ENCODE results near the gene RSPH6A. TPM values are rescaled to one million over a fixed set of nuclear protein-coding genes. Genes with fewer than 3 reads are reported as not detected.

The RSPH6A gene
- total RNA-seq, 1 experiment from 2014 or later = not detected

- no peak overlapping the region for H3K4me3 ChIP-seq (ENCODE audit: low read length)
- H3K36me3 ChIP-seq (ENCODE audit: insufficient read depth, low read length) = no peaks in the 10 kb centered on the region
- H3K79me2 ChIP-seq (ENCODE audit: low read length) = no peaks in the 10 kb centered on the region
- peak overlapping the region; percentile 45; the same call in 1 of the 2 replicates for H3K9ac ChIP-seq (ENCODE audit: low read length)
- H2AFZ ChIP-seq (ENCODE audit: low read length) = no peak overlapping the region
- H4K20me1 ChIP-seq (ENCODE audit: insufficient read depth, low read depth, low read length) = 0 out of 2 replicates have a peak, but pooled peaks cover 4% of the 10 kb centered on the region
- H3K9me3 ChIP-seq (ENCODE audit: low read length) = no peaks in the 10 kb centered on the region
- peaks cover 24% of the 10 kb centered on the region for H3K4me1 ChIP-seq (ENCODE audit: low read length)
- peak overlapping the region; percentile 87 for H3K4me2 ChIP-seq (ENCODE audit: low read depth, low read length, poor library complexity, severe bottlenecking)
- DNase-seq = no peak
- H3K27ac ChIP-seq (ENCODE audit: low read length) = no peak overlapping the region
- H3K9me2 ChIP-seq (replicated peaks; ENCODE audit: insufficient read depth, low read length) = no peaks in the 10 kb centered on the region
- H3K27me3 ChIP-seq (ENCODE audit: low read length) = no peaks in the 10 kb centered on the region
These were observed 43.7 kb downstream of the RSPH6A start for GRCh38 chr19:45771311-45771933.

GRCh38 chr19:45770192-45771101 is 44.7 kb downstream of the RSPH6A start:
- Histone ChIP-seq H3K27ac (ENCODE audit: low read length) (peak overlapping the region; percentile 64), H3K9me2 (replicated peaks; ENCODE audit: insufficient read depth, low read length) (no peaks in the 10 kb centered on the region), H3K27me3 (ENCODE audit: low read length) (no peaks in the 10 kb centered on the region), H3K36me3 (ENCODE audit: insufficient read depth, low read length) (no peaks in the 10 kb centered on the region), H3K4me2 (ENCODE audit: low read depth, low read length, poor library complexity, severe bottlenecking) (peak overlapping the region; percentile 87), H3K9me3 (ENCODE audit: low read length) (no peaks in the 10 kb centered on the region), H3K4me1 (ENCODE audit: low read length) (peaks cover 24% of the 10 kb centered on the region), H3K79me2 (ENCODE audit: low read length) (no peaks in the 10 kb centered on the region), H4K20me1 (ENCODE audit: insufficient read depth, low read depth, low read length) (0 out of 2 replicates have a peak, but pooled peaks cover 4% of the 10 kb centered on the region), H3K9ac (ENCODE audit: low read length) (peak overlapping the region; percentile 70), H3K4me3 (ENCODE audit: low read length) (peak overlapping the region; percentile 62), H2AFZ (ENCODE audit: low read length) (no peak overlapping the region)
- DNase-seq = peak; percentile 99

GRCh38 chr19:45769821-45770191 is 45.3 kb downstream of the RSPH6A start:
- peak overlapping the region; percentile 70 for H3K9ac ChIP-seq (ENCODE audit: low read length)
- peak; percentile 70 for DNase-seq

GRCh38 chr19:45768984-45769782 is 45.9 kb downstream of the RSPH6A start, which contains the start of gene SIX5:
Gene SIX5, minus strand, starts transcription at chr19:45769252. Its CDS starts 408 bp downstream, at chr19:45768844.
- Histone ChIP-seq H3K9me2 (replicated peaks; ENCODE audit: insufficient read depth, low read length) (no peaks in the 10 kb centered on the region), H4K20me1 (ENCODE audit: insufficient read depth, low read depth, low read length) (0 out of 2 replicates have a peak, but pooled peaks cover 4% of the 10 kb centered on the region), H3K27me3 (ENCODE audit: low read length) (no peaks in the 10 kb centered on the region), H3K4me2 (ENCODE audit: low read depth, low read length, poor library complexity, severe bottlenecking) (peak within 1 kb of the TSS; percentile 100), H3K4me1 (ENCODE audit: low read length) (peaks cover 24% of the 10 kb centered on the region), H3K79me2 (ENCODE audit: low read length) (no peaks in the 10 kb centered on the region), H3K36me3 (ENCODE audit: insufficient read depth, low read length) (no peaks in the 10 kb centered on the region), H3K9me3 (ENCODE audit: low read length) (no peaks in the 10 kb centered on the region), H3K4me3 (ENCODE audit: low read length) (peak within 1 kb of the TSS; percentile 95), H3K9ac (ENCODE audit: low read length) (peak within 1 kb of the TSS; percentile 95), H2AFZ (ENCODE audit: low read length) (peak within 1 kb of the TSS; percentile 32; the same call in 1 of the 2 replicates), H3K27ac (ENCODE audit: low read length) (peak within 1 kb of the TSS; percentile 72)
- DNase-seq = peak; percentile 99

More at GRCh38 chr19:45769821-45770191, 45.3 kb downstream of the RSPH6A start:
- Histone ChIP-seq H3K4me3 (ENCODE audit: low read length) (peak overlapping the region; percentile 62), H3K4me1 (ENCODE audit: low read length) (peaks cover 24% of the 10 kb centered on the region), H3K27ac (ENCODE audit: low read length) (peak overlapping the region; percentile 64), H3K9me3 (ENCODE audit: low read length) (no peaks in the 10 kb centered on the region), H3K27me3 (ENCODE audit: low read length) (no peaks in the 10 kb centered on the region), H3K36me3 (ENCODE audit: insufficient read depth, low read length) (no peaks in the 10 kb centered on the region), H3K9me2 (replicated peaks; ENCODE audit: insufficient read depth, low read length) (no peaks in the 10 kb centered on the region), H3K4me2 (ENCODE audit: low read depth, low read length, poor library complexity, severe bottlenecking) (peak overlapping the region; percentile 87), H3K79me2 (ENCODE audit: low read length) (no peaks in the 10 kb centered on the region), H2AFZ (ENCODE audit: low read length) (no peak overlapping the region), H4K20me1 (ENCODE audit: insufficient read depth, low read depth, low read length) (0 out of 2 replicates have a peak, but pooled peaks cover 4% of the 10 kb centered on the region)

- H3K4me2 ChIP-seq (ENCODE audit: low read depth, low read length, poor library complexity, severe bottlenecking) = peak overlapping the region; percentile 100
- 0 out of 2 replicates have a peak, but pooled peaks cover 4% of the 10 kb centered on the region for H4K20me1 ChIP-seq (ENCODE audit: insufficient read depth, low read depth, low read length)
- H3K36me3 ChIP-seq (ENCODE audit: insufficient read depth, low read length) = no peaks in the 10 kb centered on the region
- peak overlapping the region; percentile 72 for H3K27ac ChIP-seq (ENCODE audit: low read length)
- no peaks in the 10 kb centered on the region for H3K9me2 ChIP-seq (replicated peaks; ENCODE audit: insufficient read depth, low read length)
- DNase-seq = peak; percentile 82
- H3K4me3 ChIP-seq (ENCODE audit: low read length) = peak overlapping the region; percentile 95
- H3K9me3 ChIP-seq (ENCODE audit: low read length) = no peaks in the 10 kb centered on the region
- H3K4me1 ChIP-seq (ENCODE audit: low read length) = peaks cover 24% of the 10 kb centered on the region
- H2AFZ ChIP-seq (ENCODE audit: low read length) = peak overlapping the region; percentile 32; the same call in 1 of the 2 replicates
- no peaks in the 10 kb centered on the region for H3K27me3 ChIP-seq (ENCODE audit: low read length)
- H3K9ac ChIP-seq (ENCODE audit: low read length) = peak overlapping the region; percentile 95
- H3K79me2 ChIP-seq (ENCODE audit: low read length) = no peaks in the 10 kb centered on the region
These were observed 46.5 kb downstream of the RSPH6A start for GRCh38 chr19:45768655-45768983.

GRCh38 chr19:45767881-45768654 is 47.0 kb downstream of the RSPH6A start:
- no peaks in the 10 kb centered on the region for H3K79me2 ChIP-seq (ENCODE audit: low read length)
- no peak overlapping the region for H3K27ac ChIP-seq (ENCODE audit: low read length)
- DNase-seq = no peak
- H3K4me2 ChIP-seq (ENCODE audit: low read depth, low read length, poor library complexity, severe bottlenecking) = peak overlapping the region; percentile 100
- H3K27me3 ChIP-seq (ENCODE audit: low read length) = no peaks in the 10 kb centered on the region
- peak overlapping the region; percentile 95 for H3K4me3 ChIP-seq (ENCODE audit: low read length)
- 0 out of 2 replicates have a peak, but pooled peaks cover 4% of the 10 kb centered on the region for H4K20me1 ChIP-seq (ENCODE audit: insufficient read depth, low read depth, low read length)
- no peaks in the 10 kb centered on the region for H3K36me3 ChIP-seq (ENCODE audit: insufficient read depth, low read length)
- H2AFZ ChIP-seq (ENCODE audit: low read length) = no peak overlapping the region
- H3K9me3 ChIP-seq (ENCODE audit: low read length) = no peaks in the 10 kb centered on the region
- H3K9me2 ChIP-seq (replicated peaks; ENCODE audit: insufficient read depth, low read length) = no peaks in the 10 kb centered on the region
- peak overlapping the region; percentile 95 for H3K9ac ChIP-seq (ENCODE audit: low read length)
- H3K4me1 ChIP-seq (ENCODE audit: low read length) = peaks cover 24% of the 10 kb centered on the region

GRCh38 chr19:45767410-45767880 is 47.7 kb downstream of the RSPH6A start:
- Histone ChIP-seq H3K9me2 (replicated peaks; ENCODE audit: insufficient read depth, low read length) (no peaks in the 10 kb centered on the region), H3K36me3 (ENCODE audit: insufficient read depth, low read length) (no peaks in the 10 kb centered on the region), H3K79me2 (ENCODE audit: low read length) (no peaks in the 10 kb centered on the region), H3K27ac (ENCODE audit: low read length) (no peak overlapping the region), H3K4me2 (ENCODE audit: low read depth, low read length, poor library complexity, severe bottlenecking) (no peak overlapping the region), H3K4me1 (ENCODE audit: low read length) (peaks cover 24% of the 10 kb centered on the region), H4K20me1 (ENCODE audit: insufficient read depth, low read depth, low read length) (0 out of 2 replicates have a peak, but pooled peaks cover 4% of the 10 kb centered on the region), H3K4me3 (ENCODE audit: low read length) (no peak overlapping the region), H3K9me3 (ENCODE audit: low read length) (no peaks in the 10 kb centered on the region), H3K9ac (ENCODE audit: low read length) (no peak overlapping the region), H2AFZ (ENCODE audit: low read length) (no peak overlapping the region), H3K27me3 (ENCODE audit: low read length) (no peaks in the 10 kb centered on the region)
- DNase-seq = no peak

Measured in Karpas-422 (cell line).